Endothelial cell of umbilical vein (primary cell): Measurements from ENCODE around the gene VAC14. TPM values are rescaled to one million over a fixed set of nuclear protein-coding genes. Genes with fewer than 3 reads are reported as not detected.

Experiments
- BruUV-seq: library from RNA; stranded (reverse); fragments of 400-500 nt; replicated peaks from 2 replicates; lab custom pipeline; 2021; lab: Mats Ljungman, UMichigan
- CTCF ChIA-PET: fragments of 300-600, 350-600 bp; sonication (Branson Sonifier 250); formaldehyde crosslinking; loops from one replicate; lab custom pipeline; 2021; ENCODE audit warnings: antibody characterized with exemption, inconsistent platforms; lab: Charles Lee
- POLR2A ChIA-PET: fragments of 300-600, 350-600 bp; sonication (Branson Sonifier 250); formaldehyde crosslinking; loops from one replicate; lab custom pipeline; 2021; ENCODE audit warnings: antibody characterized with exemption, inconsistent platforms; lab: Charles Lee
- DNase-seq: peaks from one replicate; pipeline ENCODE4 v3.0.0-alpha.2; 2011; ENCODE audit warnings: low read depth, low spot score
- FAIRE-seq: peaks from 2 replicates; lab custom pipeline; 2011; peaks lifted over from hg19 to GRCh38; lab: Jason Lieb, UNC
- H2AFZ ChIP-seq: 2 replicates; pipeline ENCODE4 v1.6.0; 2012; ENCODE audit warnings: low read depth, low read length, control low read depth, inconsistent platforms
- H3K27ac ChIP-seq: 2 replicates; pipeline ENCODE4 v1.5.1; 2011; ENCODE audit warnings: low read depth, mild to moderate bottlenecking, control low read depth, low read length, moderate library complexity; ENCODE audit not compliant: insufficient read depth
- H3K27me3 ChIP-seq, 2 experiments: 2 replicates each; pipeline versions ENCODE4 v1.6.0 to v1.6.1; 2011; ENCODE audit warnings: low read length in 2 of 2, mixed read lengths in 1 of 2; ENCODE audit not compliant: control insufficient read depth in 2 of 2, insufficient read depth in 2 of 2
- H3K36me3 ChIP-seq, 2 experiments: 2 replicates in 1 of 2; 3 replicates in 1 of 2; pipeline ENCODE4 v1.5.1; 2011; ENCODE audit warnings: low read length in 2 of 2, mild to moderate bottlenecking in 1 of 2, moderate library complexity in 1 of 2; ENCODE audit not compliant: control insufficient read depth in 2 of 2, insufficient read depth in 2 of 2; ENCODE audit errors: extremely low read depth in 1 of 2
- H3K4me1 ChIP-seq: 3 replicates; pipeline ENCODE4 v1.5.1; 2011; ENCODE audit warnings: mild to moderate bottlenecking, low read length; ENCODE audit not compliant: control insufficient read depth, insufficient read depth; ENCODE audit errors: extremely low read depth
- H3K4me2 ChIP-seq: 2 replicates; pipeline ENCODE4 v1.6.1; 2011; ENCODE audit warnings: low read length, control low read depth, mixed read lengths; ENCODE audit not compliant: insufficient read depth
- H3K4me3 ChIP-seq, 3 experiments: fragments of 200-600 bp in 1 of 3; sonication (generic), shearing (Covaris generic) in 1 of 3; replicated peaks in 1 of 3; 2 replicates each; pipeline ENCODE4 v1.5.1; 2011 to 2016; ENCODE audit warnings: control low read depth in 3 of 3, low read length in 3 of 3, mild to moderate bottlenecking in 2 of 3, inconsistent platforms in 1 of 3, low read depth in 1 of 3, moderate library complexity in 1 of 3; ENCODE audit not compliant: insufficient read depth in 1 of 3
- H3K79me2 ChIP-seq: 2 replicates; pipeline ENCODE4 v1.6.0; 2012; ENCODE audit warnings: low read length, inconsistent platforms; ENCODE audit not compliant: control insufficient read depth, insufficient read depth
- H3K9ac ChIP-seq: replicated peaks from 2 replicates; pipeline ENCODE3; 2011; ENCODE audit warnings: low read length, control low read depth; ENCODE audit not compliant: insufficient read depth; ENCODE audit errors: extremely low read depth
- H3K9me1 ChIP-seq: replicated peaks from 3 replicates; pipeline ENCODE4 v1.6.0; 2011; ENCODE audit warnings: mild to moderate bottlenecking, low read length; ENCODE audit not compliant: control insufficient read depth, insufficient read depth; ENCODE audit errors: extremely low read depth
- H3K9me3 ChIP-seq: replicated peaks from 2 replicates; pipeline ENCODE4 v1.5.1; 2012; ENCODE audit warnings: low read length, inconsistent platforms; ENCODE audit not compliant: control insufficient read depth, insufficient read depth
- H4K20me1 ChIP-seq: replicated peaks from 2 replicates; pipeline ENCODE3; 2011; ENCODE audit warnings: mild to moderate bottlenecking, low read length; ENCODE audit not compliant: control insufficient read depth, insufficient read depth; ENCODE audit errors: extremely low read depth
- EZH2 ChIP-seq: IDR thresholded peaks from 2 replicates; pipeline ENCODE4 v1.6.1; 2012; ENCODE audit warnings: borderline replicate concordance, low read depth, mild to moderate bottlenecking, moderate library complexity, low read length, inconsistent platforms; ENCODE audit not compliant: severe bottlenecking
- FOS ChIP-seq: IDR thresholded peaks from 2 replicates; pipeline ENCODE4 v1.6.1; 2011; ENCODE audit warnings: mild to moderate bottlenecking, low read length, moderate library complexity, borderline replicate concordance; ENCODE audit not compliant: insufficient read depth
- GATA2 ChIP-seq: IDR thresholded peaks from 2 replicates; pipeline ENCODE4 v1.7.0; 2011; ENCODE audit warnings: low read depth, mild to moderate bottlenecking, moderate library complexity, mixed read lengths, low read length; ENCODE audit not compliant: insufficient read length, insufficient read depth
- JUN ChIP-seq: IDR thresholded peaks from 2 replicates; pipeline ENCODE4 v1.6.1; 2011; ENCODE audit warnings: borderline replicate concordance, low read depth; ENCODE audit not compliant: insufficient read length, insufficient read depth
- MYC ChIP-seq: IDR thresholded peaks from one replicate; pipeline ENCODE4 v1.6.1; 2011; ENCODE audit warnings: mild to moderate bottlenecking, low read depth, low read length
- POLR2A ChIP-seq: IDR thresholded peaks from 2 replicates; pipeline ENCODE4 v1.6.1; 2012; ENCODE audit warnings: low read depth, mild to moderate bottlenecking, control low read depth, low read length
- POLR2AphosphoS5 ChIP-seq: IDR thresholded peaks from 2 replicates; pipeline ENCODE4 v1.6.1; 2012; ENCODE audit warnings: low read depth, mild to moderate bottlenecking, control low read depth, low read length, moderate library complexity; ENCODE audit not compliant: insufficient read depth
- dilution Hi-C: fragments of 300-500 bp; cut with MboI; formaldehyde crosslinking; loops from one replicate; pipeline ENCODE4 v1.15.0; 2019; ENCODE audit warnings: low sequenced_read_pairs; ENCODE audit not compliant: extremely low pct_ligation_motif_present
- intact Hi-C: fragments of 100-400 bp; cut with micrococcal nuclease; formaldehyde crosslinking; loops from one replicate; pipeline ENCODE4 v1.10.0; 2022
- polyA plus RNA-seq, 4 experiments: library from polyadenylated mRNA; depleted of rRNA in 3 of 4; stranded (reverse) in 3 of 4; unstranded in 1 of 4; fragments of >200 nt; gene quantifications; 2 replicates each; pipeline versions ENCODE4 v1.2.1 to v1.2.3, GENCODE V29; 2011 to 2012; ENCODE audit warnings: missing spikeins in 1 of 4
- total RNA-seq: library from RNA; stranded (reverse); gene quantifications from 2 replicates; pipeline ENCODE4 v1.2.3, GENCODE V29; 2021
- TF ChIP-seq, protein P1 (sequence below): IDR thresholded peaks from 2 replicates; pipeline ENCODE4 v1.6.1; 2011; ENCODE audit not compliant: insufficient read depth, insufficient read length
- TF ChIP-seq, protein P2 (sequence below), 2 donors: IDR thresholded peaks; 1 replicate in 1 of 2; 2 replicates in 1 of 2; pipeline ENCODE4 v1.5.1; 2011; ENCODE audit warnings: low read length in 2 of 2, mild to moderate bottlenecking in 2 of 2, moderate library complexity in 2 of 2, control low read depth in 1 of 2, inconsistent platforms in 1 of 2, low read depth in 1 of 2; ENCODE audit not compliant: insufficient read depth in 1 of 2; ENCODE audit errors: extremely low read depth in 1 of 2

The VAC14 gene
- total and polyA plus RNA-seq, 2 donors (not counting 3 experiments of a cell fraction or from before 2014, with no cell fraction given): 37.6 to 57.9 TPM

- FAIRE-seq (no peak), DNase-seq (no peak)
- H2AFZ ChIP-seq: no peak overlapping the region
- no peak overlapping the region for H3K27ac ChIP-seq
- TF ChIP-seq, protein P1, sequence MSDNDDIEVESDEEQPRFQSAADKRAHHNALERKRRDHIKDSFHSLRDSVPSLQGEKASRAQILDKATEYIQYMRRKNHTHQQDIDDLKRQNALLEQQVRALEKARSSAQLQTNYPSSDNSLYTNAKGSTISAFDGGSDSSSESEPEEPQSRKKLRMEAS: no peak
- TF ChIP-seq POLR2AphosphoS5 (no peak), MYC (no peak), FOS (no peak), POLR2A (no peak), GATA2 (no peak), EZH2 (no peak), JUN (no peak)
- TF ChIP-seq, protein P2, sequence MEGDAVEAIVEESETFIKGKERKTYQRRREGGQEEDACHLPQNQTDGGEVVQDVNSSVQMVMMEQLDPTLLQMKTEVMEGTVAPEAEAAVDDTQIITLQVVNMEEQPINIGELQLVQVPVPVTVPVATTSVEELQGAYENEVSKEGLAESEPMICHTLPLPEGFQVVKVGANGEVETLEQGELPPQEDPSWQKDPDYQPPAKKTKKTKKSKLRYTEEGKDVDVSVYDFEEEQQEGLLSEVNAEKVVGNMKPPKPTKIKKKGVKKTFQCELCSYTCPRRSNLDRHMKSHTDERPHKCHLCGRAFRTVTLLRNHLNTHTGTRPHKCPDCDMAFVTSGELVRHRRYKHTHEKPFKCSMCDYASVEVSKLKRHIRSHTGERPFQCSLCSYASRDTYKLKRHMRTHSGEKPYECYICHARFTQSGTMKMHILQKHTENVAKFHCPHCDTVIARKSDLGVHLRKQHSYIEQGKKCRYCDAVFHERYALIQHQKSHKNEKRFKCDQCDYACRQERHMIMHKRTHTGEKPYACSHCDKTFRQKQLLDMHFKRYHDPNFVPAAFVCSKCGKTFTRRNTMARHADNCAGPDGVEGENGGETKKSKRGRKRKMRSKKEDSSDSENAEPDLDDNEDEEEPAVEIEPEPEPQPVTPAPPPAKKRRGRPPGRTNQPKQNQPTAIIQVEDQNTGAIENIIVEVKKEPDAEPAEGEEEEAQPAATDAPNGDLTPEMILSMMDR (IDR thresholded peaks at IDR 0.05; ENCODE audit: extremely low read depth in 1 of 2, insufficient read depth in 1 of 2, low read depth in 1 of 2, low read length in 2 of 2): no peak
- ChIA-PET CTCF (interaction anchor here (5.0 kb wide), 1 partner anchor 22 kb away, joined by 42 read pairs; no protein-coding TSS in a partner anchor), POLR2A (no interaction called here)
- peaks cover 0 to 3% of the 10 kb centered on the region in 2 experiments for H3K36me3 ChIP-seq
- intact Hi-C loops (no loop called here), dilution Hi-C loops (no loop called here)
- H3K4me2 ChIP-seq: no peak overlapping the region
- no peaks in the 10 kb centered on the region for H3K79me2 ChIP-seq
- no peaks in the 10 kb centered on the region for H4K20me1 ChIP-seq
- H3K9me1 ChIP-seq: no peaks in the 10 kb centered on the region
- H3K9ac ChIP-seq: no peak overlapping the region
- H3K4me1 ChIP-seq: peaks cover 28% of the 10 kb centered on the region
- no peak overlapping the region for H3K4me3 ChIP-seq
- H3K27me3 ChIP-seq: no peaks in the 10 kb centered on the region
- no TSS peak for BruUV-seq
- H3K9me3 ChIP-seq: no peaks in the 10 kb centered on the region
These were observed 51.8 kb downstream of the VAC14 start for GRCh38 chr16:70749006-70749678.
